ENCODE data around the gene PALS2.
A peak's percentile ranks its signal among the peaks of the same experiment; 100 is the strongest.

Gene PALS2

GRCh38 chr7:24572997-24573553 lies at the start of gene PALS2:
TSS of gene PALS2 (plus strand) at chr7:24573452. CDS start at chr7:24623668, 50,216 bp downstream.
- no peak for FAIRE-seq

- FAIRE-seq: no peak
These were observed 42.0 kb upstream of the PALS2 start for GRCh38 chr7:24531255-24531654.

GRCh38 chr7:24536682-24537081 lies 36.6 kb upstream of the PALS2 start:
- no peak for FAIRE-seq

- FAIRE-seq: no peak
These were observed 32.3 kb upstream of the PALS2 start for GRCh38 chr7:24540956-24541355.

- no peak for FAIRE-seq
These were observed 28.0 kb upstream of the PALS2 start for GRCh38 chr7:24545215-24545614.

- no peak for FAIRE-seq
These were observed 24.9 kb upstream of the PALS2 start for GRCh38 chr7:24548390-24548789.

- FAIRE-seq: no peak
These were observed 23.3 kb upstream of the PALS2 start for GRCh38 chr7:24549991-24550390.

GRCh38 chr7:24555184-24555583 lies 18.1 kb upstream of the PALS2 start:
- FAIRE-seq: no peak

GRCh38 chr7:24555719-24556118 lies 17.5 kb upstream of the PALS2 start:
- FAIRE-seq: no peak

GRCh38 chr7:24560772-24561171 lies 12.5 kb upstream of the PALS2 start:
- FAIRE-seq: no peak

GRCh38 chr7:24566274-24566673 lies 7.0 kb upstream of the PALS2 start:
- no peak for FAIRE-seq

GRCh38 chr7:24570983-24571382 lies 2.3 kb upstream of the PALS2 start:
- FAIRE-seq: no peak

GRCh38 chr7:24572016-24572392 lies 1.2 kb upstream of the PALS2 start:
- no peak for FAIRE-seq

- no peak for FAIRE-seq
These were observed 757 bp upstream of the PALS2 start for GRCh38 chr7:24572393-24572996.

- no peak for FAIRE-seq
These were observed 494 bp downstream of the PALS2 start for GRCh38 chr7:24573554-24574338.

GRCh38 chr7:24574386-24574785 lies 1.1 kb downstream of the PALS2 start:
- no peak for FAIRE-seq

- FAIRE-seq: no peak
These were observed 1.7 kb downstream of the PALS2 start for GRCh38 chr7:24574950-24575349.

- peak; percentile 76 for FAIRE-seq
These were observed 3.1 kb downstream of the PALS2 start for GRCh38 chr7:24576171-24577025.

- peak; percentile 27 for FAIRE-seq
These were observed 4.8 kb downstream of the PALS2 start for GRCh38 chr7:24578052-24578451.

- FAIRE-seq: peak; percentile 21
These were observed 7.2 kb downstream of the PALS2 start for GRCh38 chr7:24580283-24580946.

- FAIRE-seq: no peak
These were observed 8.9 kb downstream of the PALS2 start for GRCh38 chr7:24582166-24582565.

GRCh38 chr7:24587853-24588252 lies 14.6 kb downstream of the PALS2 start:
- no peak for FAIRE-seq

- no peak for FAIRE-seq
These were observed 17.9 kb downstream of the PALS2 start for GRCh38 chr7:24591152-24591551.
